Stimulated activated naive CD8-positive, alpha-beta T cell treated with anti-CD3 and anti-CD28 coated beads, Interleukin-15, amount 100 ng/mL, for 72 hours (primary cell): ENCODE data around the gene NDP.

Experiments
- ATAC-seq: fragments of 150-1000 bp; cut with Tn5 transposase; 2 replicates; pipeline ENCODE4 v1.10.0; 2021; ENCODE audit warnings: mild to moderate bottlenecking, moderate library complexity
- DNase-seq, 2 donors: peaks; one replicate each; pipeline ENCODE4 v3.0.0; 2021 to 2022
- H3K27ac Mint-ChIP-seq, 2 donors: one replicate each; pipeline ENCODE4 v1.8.0; 2022; ENCODE audit warnings: mild to moderate bottlenecking in 2 of 2, mixed read lengths in 2 of 2, moderate library complexity in 2 of 2
- H3K27me3 Mint-ChIP-seq: one replicate; pipeline ENCODE4 v1.8.0; 2022; ENCODE audit warnings: mixed read lengths
- H3K4me1 Mint-ChIP-seq: one replicate; pipeline ENCODE4 v1.8.0; 2022; ENCODE audit warnings: mild to moderate bottlenecking, mixed read lengths
- H3K4me3 Mint-ChIP-seq, 2 donors: one replicate each; pipeline ENCODE4 v1.8.0; 2022; ENCODE audit warnings: mild to moderate bottlenecking in 2 of 2, mixed read lengths in 2 of 2, moderate library complexity in 1 of 2
- H3K9me3 Mint-ChIP-seq, 2 donors: one replicate each; pipeline ENCODE4 v1.8.0; 2022; ENCODE audit warnings: mixed read lengths in 2 of 2

The NDP gene

GRCh38 chrX:43978226-43978625 is 5.0 kb upstream of the NDP start:
- ATAC-seq: no peak
- no peak for DNase-seq

GRCh38 chrX:43976205-43976604 is 3.0 kb upstream of the NDP start:
- H3K27me3 Mint-ChIP-seq: peaks cover 31% of the 10 kb centered on the region
- ATAC-seq (no peak), DNase-seq (no peak)
- H3K9me3 Mint-ChIP-seq: peaks cover 0 to 6% of the 10 kb centered on the region in 2 donors
- H3K4me3 Mint-ChIP-seq: no peak overlapping the region
- peaks cover 11% of the 10 kb centered on the region for H3K4me1 Mint-ChIP-seq
- no peak overlapping the region for H3K27ac Mint-ChIP-seq

More at GRCh38 chrX:43978226-43978625, 5.0 kb upstream of the NDP start:
- Mint-ChIP-seq H3K9me3 (peaks cover 0 to 6% of the 10 kb centered on the region in 2 donors), H3K4me1 (peaks cover 8% of the 10 kb centered on the region), H3K27ac (no peak overlapping the region), H3K27me3 (peaks cover 18% of the 10 kb centered on the region), H3K4me3 (no peak overlapping the region)

- H3K27ac Mint-ChIP-seq: no peak overlapping the region
- ATAC-seq: no peak
- H3K4me3 Mint-ChIP-seq: no peak overlapping the region
- peaks cover 11% of the 10 kb centered on the region for H3K4me1 Mint-ChIP-seq
- no peak for DNase-seq
- peaks cover 0 to 6% of the 10 kb centered on the region in 2 donors for H3K9me3 Mint-ChIP-seq
- H3K27me3 Mint-ChIP-seq: peaks cover 31% of the 10 kb centered on the region
Observed at GRCh38 chrX:43975796-43976195, 2.6 kb upstream of the NDP start.

GRCh38 chrX:43974741-43975465 is 1.7 kb upstream of the NDP start:
- DNase-seq (no peak), ATAC-seq (no peak)
- Mint-ChIP-seq H3K9me3 (peaks cover 0 to 6% of the 10 kb centered on the region in 2 donors), H3K27me3 (peaks cover 31% of the 10 kb centered on the region), H3K4me3 (no peak overlapping the region), H3K4me1 (peaks cover 11% of the 10 kb centered on the region), H3K27ac (no peak overlapping the region)

GRCh38 chrX:43974100-43974475 is 898 bp upstream of the NDP start:
- H3K4me1 Mint-ChIP-seq: peaks cover 11% of the 10 kb centered on the region
- no peak overlapping the region for H3K27ac Mint-ChIP-seq
- H3K4me3 Mint-ChIP-seq: peak overlapping the region in 1 of 2 donors; percentile 74

GRCh38 chrX:43971966-43972961 is 926 bp downstream of the NDP start:
- Mint-ChIP-seq H3K4me1 (peaks cover 11% of the 10 kb centered on the region), H3K9me3 (no peaks in the 10 kb centered on the region), H3K27ac (no peak overlapping the region), H3K27me3 (peaks cover 31% of the 10 kb centered on the region), H3K4me3 (no peak overlapping the region)
- ATAC-seq (no peak), DNase-seq (no peak)

More at GRCh38 chrX:43974100-43974475, 898 bp upstream of the NDP start:
- H3K9me3 Mint-ChIP-seq: peaks cover 0 to 6% of the 10 kb centered on the region in 2 donors
- ATAC-seq (no peak), DNase-seq (no peak)
- H3K27me3 Mint-ChIP-seq: peaks cover 31% of the 10 kb centered on the region

- no peak overlapping the region for H3K4me3 Mint-ChIP-seq
- DNase-seq (no peak), ATAC-seq (no peak)
- H3K4me1 Mint-ChIP-seq: peaks cover 11% of the 10 kb centered on the region
- peaks cover 31% of the 10 kb centered on the region for H3K27me3 Mint-ChIP-seq
- H3K27ac Mint-ChIP-seq: no peak overlapping the region
- no peaks in the 10 kb centered on the region for H3K9me3 Mint-ChIP-seq
Observed at GRCh38 chrX:43970528-43970927, 2.7 kb downstream of the NDP start.

GRCh38 chrX:43969504-43970501 is 3.4 kb downstream of the NDP start:
- H3K27ac Mint-ChIP-seq: no peak overlapping the region
- no peak for DNase-seq

GRCh38 chrX:43968359-43968781 is 4.8 kb downstream of the NDP start:
- Mint-ChIP-seq H3K27me3 (peaks cover 15% of the 10 kb centered on the region), H3K9me3 (no peaks in the 10 kb centered on the region), H3K4me3 (no peak overlapping the region), H3K4me1 (peaks cover 4% of the 10 kb centered on the region), H3K27ac (no peak overlapping the region)
- ATAC-seq (no peak), DNase-seq (no peak)

More at GRCh38 chrX:43969504-43970501, 3.4 kb downstream of the NDP start:
- Mint-ChIP-seq H3K27me3 (peaks cover 24% of the 10 kb centered on the region), H3K9me3 (no peaks in the 10 kb centered on the region), H3K4me3 (no peak overlapping the region), H3K4me1 (peaks cover 11% of the 10 kb centered on the region)
- no peak for ATAC-seq

GRCh38 chrX:43964936-43965335 is 8.3 kb downstream of the NDP start:
- Mint-ChIP-seq H3K4me3 (no peak overlapping the region), H3K27ac (no peak overlapping the region), H3K4me1 (no peaks in the 10 kb centered on the region), H3K27me3 (no peaks in the 10 kb centered on the region), H3K9me3 (no peaks in the 10 kb centered on the region)
- ATAC-seq (peak; percentile 67), DNase-seq (no peak)

GRCh38 chrX:43963726-43964125 is 9.5 kb downstream of the NDP start:
- no peaks in the 10 kb centered on the region for H3K4me1 Mint-ChIP-seq
- no peak for ATAC-seq
- no peaks in the 10 kb centered on the region for H3K9me3 Mint-ChIP-seq
- H3K27ac Mint-ChIP-seq: no peak overlapping the region
- no peak overlapping the region for H3K4me3 Mint-ChIP-seq
- DNase-seq: no peak
- no peaks in the 10 kb centered on the region for H3K27me3 Mint-ChIP-seq

- Mint-ChIP-seq H3K4me3 (no peak overlapping the region), H3K27ac (no peak overlapping the region), H3K9me3 (no peaks in the 10 kb centered on the region), H3K4me1 (no peaks in the 10 kb centered on the region), H3K27me3 (no peaks in the 10 kb centered on the region)
- no peak for ATAC-seq
- DNase-seq: no peak
Observed at GRCh38 chrX:43962636-43963035, 10.6 kb downstream of the NDP start.

GRCh38 chrX:43961699-43962098 is 11.5 kb downstream of the NDP start:
- DNase-seq (no peak), ATAC-seq (no peak)
- Mint-ChIP-seq H3K27me3 (no peaks in the 10 kb centered on the region), H3K9me3 (no peaks in the 10 kb centered on the region), H3K4me3 (no peak overlapping the region), H3K4me1 (no peaks in the 10 kb centered on the region), H3K27ac (no peak overlapping the region)

- no peaks in the 10 kb centered on the region for H3K9me3 Mint-ChIP-seq
- H3K27me3 Mint-ChIP-seq: no peaks in the 10 kb centered on the region
- peak overlapping the region in 1 of 2 donors; percentile 48 for H3K27ac Mint-ChIP-seq
- peak; percentile 58 for ATAC-seq
- no peak overlapping the region for H3K4me3 Mint-ChIP-seq
- peak; percentile 8 for DNase-seq
- no peaks in the 10 kb centered on the region for H3K4me1 Mint-ChIP-seq
Observed at GRCh38 chrX:43958529-43958928, 14.7 kb downstream of the NDP start.

- ATAC-seq (no peak), DNase-seq (no peak)
- Mint-ChIP-seq H3K27ac (no peak overlapping the region), H3K4me3 (no peak overlapping the region), H3K27me3 (no peaks in the 10 kb centered on the region), H3K9me3 (no peaks in the 10 kb centered on the region), H3K4me1 (no peaks in the 10 kb centered on the region)
Observed at GRCh38 chrX:43956034-43956433, 17.2 kb downstream of the NDP start.
